HepG2 (cell line): Measurements from ENCODE around the gene APBA3. TPM values are rescaled to one million over a fixed set of nuclear protein-coding genes. Genes with fewer than 3 reads are reported as not detected.

Source experiments
- GABPB1 ChIP-seq: IDR thresholded peaks from 2 replicates; pipeline ENCODE4 v1.6.1; 2016; ENCODE audit warnings: mild to moderate bottlenecking, missing genetic modification reagents, moderate library complexity, missing compliant biosample characterization
- HOXA5 ChIP-seq: sonication (generic); formaldehyde crosslinking; IDR thresholded peaks from 2 replicates; pipeline ENCODE4 v1.4.0; 2020; ENCODE audit warnings: missing genetic modification reagents
- KDM4B ChIP-seq: sonication (generic); formaldehyde crosslinking; IDR thresholded peaks from 2 replicates; pipeline ENCODE4 v1.4.0; 2020; ENCODE audit warnings: missing genetic modification reagents
- MYC ChIP-seq: sonication (generic); formaldehyde crosslinking; IDR thresholded peaks from 2 replicates; pipeline ENCODE4 v1.9.0; 2021; ENCODE audit warnings: missing genetic modification reagents, borderline replicate concordance
- RCOR2 ChIP-seq: IDR thresholded peaks from 2 replicates; pipeline ENCODE4 v1.6.1; 2016; ENCODE audit warnings: missing biosample characterization, missing genetic modification reagents
- SMAD1 ChIP-seq: sonication (generic); formaldehyde crosslinking; IDR thresholded peaks from 2 replicates; pipeline ENCODE4 v1.4.0; 2020; ENCODE audit warnings: missing genetic modification reagents, low read depth, mild to moderate bottlenecking, borderline replicate concordance
- SRF ChIP-seq: IDR thresholded peaks from 2 replicates; pipeline ENCODE4 v1.6.1; 2011; ENCODE audit warnings: mild to moderate bottlenecking, low read depth, low read length, moderate library complexity
- SRY ChIP-seq: sonication (generic); formaldehyde crosslinking; IDR thresholded peaks from 2 replicates; pipeline ENCODE4 v1.8.0; 2022; ENCODE audit warnings: mild to moderate bottlenecking, missing genetic modification reagents
- ZEB1 ChIP-seq: IDR thresholded peaks from 2 replicates; pipeline ENCODE4 v1.6.1; 2012; ENCODE audit warnings: mild to moderate bottlenecking, low read depth, inconsistent platforms; ENCODE audit not compliant: insufficient replicate concordance
- ZKSCAN8 ChIP-seq: IDR thresholded peaks from 2 replicates; pipeline ENCODE4 v1.6.1; 2016; ENCODE audit warnings: borderline replicate concordance, missing genetic modification reagents, missing compliant biosample characterization
- ZNF235 ChIP-seq: sonication (generic); formaldehyde crosslinking; IDR thresholded peaks from 2 replicates; pipeline ENCODE4 v1.8.1; 2023; ENCODE audit warnings: mild to moderate bottlenecking, missing genetic modification reagents, borderline replicate concordance
- ZNF263 ChIP-seq: sonication (generic); formaldehyde crosslinking; IDR thresholded peaks from 2 replicates; pipeline ENCODE4 v1.4.0; 2020; ENCODE audit warnings: missing genetic modification reagents
- ZNF615 ChIP-seq: sonication (generic); formaldehyde crosslinking; IDR thresholded peaks from 2 replicates; pipeline ENCODE4 v1.5.0; 2020; ENCODE audit warnings: mild to moderate bottlenecking, missing genetic modification reagents, borderline replicate concordance
- ZSCAN21 ChIP-seq: sonication (generic); formaldehyde crosslinking; IDR thresholded peaks from 2 replicates; pipeline ENCODE4 v1.8.0; 2022; ENCODE audit warnings: mild to moderate bottlenecking, missing genetic modification reagents, moderate library complexity, borderline replicate concordance
- polyA plus RNA-seq, 8 experiments: library from polyadenylated mRNA; depleted of rRNA in 3 of 8; stranded (reverse) in 7 of 8; unstranded in 1 of 8; fragments of >200 nt; fragmentation: Illumina TruSeq in 4 of 8; extraction: Trizol in 4 of 8; gene quantifications; 2 replicates each; pipeline versions ENCODE4 v1.2.1 to v1.2.3, GENCODE V29; 2011 to 2016; ENCODE audit warnings: low read depth in 4 of 8, missing spikeins in 1 of 8, mixed read lengths in 1 of 8; ENCODE audit not compliant: insufficient read depth in 1 of 8
- total RNA-seq, 5 experiments: library from RNA; depleted of rRNA; stranded (reverse); fragments of >200 nt; fragmentation: Illumina TruSeq; extraction: Trizol; gene quantifications; 2 replicates each; pipeline ENCODE4 v1.2.3, GENCODE V29; 2016; ENCODE audit warnings: low read depth in 1 of 5
- TF ChIP-seq, protein P1 (sequence below): sonication (generic); formaldehyde crosslinking; IDR thresholded peaks from 2 replicates; pipeline ENCODE4 v1.5.0; 2020; ENCODE audit warnings: mild to moderate bottlenecking, missing genetic modification reagents
- TF ChIP-seq, protein P2 (sequence below): fragments of 450-650 bp; IDR thresholded peaks from 2 replicates; pipeline ENCODE4 v1.6.1; 2017; ENCODE audit warnings: mild to moderate bottlenecking
- TF ChIP-seq, protein P3 (sequence below): sonication (generic); formaldehyde crosslinking; IDR thresholded peaks from 2 replicates; pipeline ENCODE4 v1.4.0; 2020; ENCODE audit warnings: missing genetic modification reagents
- TF ChIP-seq, protein P4 (sequence below): sonication (generic); formaldehyde crosslinking; IDR thresholded peaks from 2 replicates; pipeline ENCODE4 v1.5.0; 2020; ENCODE audit warnings: missing genetic modification reagents

Gene APBA3
- total and polyA plus RNA-seq, 2 of the 13 experiments (the other 11 are each of a cell fraction or from before 2014, with no cell fraction given) = 14.2 to 14.3 TPM

DNA sequence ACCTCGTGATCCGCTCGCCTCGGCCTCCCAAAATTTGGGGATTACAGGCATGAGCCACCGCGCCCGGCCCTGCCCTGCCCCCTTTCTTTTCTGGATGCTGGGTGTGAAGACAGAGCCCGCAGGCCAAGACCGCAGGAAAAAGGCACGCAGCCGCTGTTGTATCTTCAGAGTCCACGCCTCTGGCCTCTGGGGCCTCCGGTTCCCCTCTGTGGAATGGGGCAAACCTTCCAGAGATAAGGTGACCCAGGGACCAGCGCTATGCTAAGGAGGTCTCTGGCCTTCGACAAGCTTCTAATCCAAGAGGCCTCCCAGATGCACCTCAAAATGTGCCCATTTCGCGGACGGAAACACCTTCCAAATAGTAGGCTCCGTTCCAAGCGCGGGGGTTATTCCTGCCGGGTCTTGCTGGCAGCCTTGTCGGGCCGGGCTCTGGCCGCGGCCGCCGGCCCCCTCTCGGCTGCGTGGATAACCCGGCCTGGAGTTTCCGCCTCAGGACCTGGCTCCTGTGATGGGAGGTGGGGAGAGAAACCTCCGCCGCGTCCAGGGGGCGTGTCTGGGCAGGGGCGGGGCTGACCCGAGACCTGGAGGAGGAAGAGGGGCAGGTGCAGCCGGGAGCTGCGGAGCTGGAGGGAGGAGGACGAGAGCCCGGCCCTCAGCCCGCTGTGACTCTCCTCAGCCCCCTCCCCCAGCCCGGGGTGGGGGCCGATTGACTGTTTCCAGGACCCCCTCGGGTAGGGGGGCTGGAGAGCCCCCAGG is 40.2 kb downstream of the APBA3 start (continued):
- TF ChIP-seq, protein P1, sequence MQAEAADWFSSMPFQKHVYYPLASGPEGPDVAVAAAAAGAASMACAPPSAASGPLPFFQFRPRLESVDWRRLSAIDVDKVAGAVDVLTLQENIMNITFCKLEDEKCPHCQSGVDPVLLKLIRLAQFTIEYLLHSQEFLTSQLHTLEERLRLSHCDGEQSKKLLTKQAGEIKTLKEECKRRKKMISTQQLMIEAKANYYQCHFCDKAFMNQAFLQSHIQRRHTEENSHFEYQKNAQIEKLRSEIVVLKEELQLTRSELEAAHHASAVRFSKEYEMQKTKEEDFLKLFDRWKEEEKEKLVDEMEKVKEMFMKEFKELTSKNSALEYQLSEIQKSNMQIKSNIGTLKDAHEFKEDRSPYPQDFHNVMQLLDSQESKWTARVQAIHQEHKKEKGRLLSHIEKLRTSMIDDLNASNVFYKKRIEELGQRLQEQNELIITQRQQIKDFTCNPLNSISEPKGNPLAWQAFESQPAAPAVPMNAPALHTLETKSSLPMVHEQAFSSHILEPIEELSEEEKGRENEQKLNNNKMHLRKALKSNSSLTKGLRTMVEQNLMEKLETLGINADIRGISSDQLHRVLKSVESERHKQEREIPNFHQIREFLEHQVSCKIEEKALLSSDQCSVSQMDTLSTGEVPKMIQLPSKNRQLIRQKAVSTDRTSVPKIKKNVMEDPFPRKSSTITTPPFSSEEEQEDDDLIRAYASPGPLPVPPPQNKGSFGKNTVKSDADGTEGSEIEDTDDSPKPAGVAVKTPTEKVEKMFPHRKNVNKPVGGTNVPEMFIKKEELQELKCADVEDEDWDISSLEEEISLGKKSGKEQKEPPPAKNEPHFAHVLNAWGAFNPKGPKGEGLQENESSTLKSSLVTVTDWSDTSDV (CRISPR knock-in tag) = no peak
- TF ChIP-seq SMAD1 (no peak), GABPB1 (peak; percentile 66; the same call in 1 of the 2 replicates), ZSCAN21 (peak; percentile 53; the same call in 1 of the 2 replicates), ZNF235 (CRISPR knock-in tag) (no peak), HOXA5 (CRISPR knock-in tag) (peak; percentile 36; the same call in 1 of the 2 replicates), ZNF263 (peak; percentile 35; the same call in 1 of the 2 replicates), RCOR2 (CRISPR knock-in tag) (peak; percentile 96; the same call in 1 of the 2 replicates), ZKSCAN8 (CRISPR knock-in tag) (peak; percentile 92), ZEB1 (peak; percentile 37), SRY (CRISPR knock-in tag) (0 out of 2 replicates have a peak, but pooled peaks have one; percentile 24), SRF (no peak), KDM4B (0 out of 2 replicates have a peak, but pooled peaks have one; percentile 51), ZNF615 (no peak), MYC (peak; percentile 30; the same call in 1 of the 2 replicates)
- TF ChIP-seq, protein P2, sequence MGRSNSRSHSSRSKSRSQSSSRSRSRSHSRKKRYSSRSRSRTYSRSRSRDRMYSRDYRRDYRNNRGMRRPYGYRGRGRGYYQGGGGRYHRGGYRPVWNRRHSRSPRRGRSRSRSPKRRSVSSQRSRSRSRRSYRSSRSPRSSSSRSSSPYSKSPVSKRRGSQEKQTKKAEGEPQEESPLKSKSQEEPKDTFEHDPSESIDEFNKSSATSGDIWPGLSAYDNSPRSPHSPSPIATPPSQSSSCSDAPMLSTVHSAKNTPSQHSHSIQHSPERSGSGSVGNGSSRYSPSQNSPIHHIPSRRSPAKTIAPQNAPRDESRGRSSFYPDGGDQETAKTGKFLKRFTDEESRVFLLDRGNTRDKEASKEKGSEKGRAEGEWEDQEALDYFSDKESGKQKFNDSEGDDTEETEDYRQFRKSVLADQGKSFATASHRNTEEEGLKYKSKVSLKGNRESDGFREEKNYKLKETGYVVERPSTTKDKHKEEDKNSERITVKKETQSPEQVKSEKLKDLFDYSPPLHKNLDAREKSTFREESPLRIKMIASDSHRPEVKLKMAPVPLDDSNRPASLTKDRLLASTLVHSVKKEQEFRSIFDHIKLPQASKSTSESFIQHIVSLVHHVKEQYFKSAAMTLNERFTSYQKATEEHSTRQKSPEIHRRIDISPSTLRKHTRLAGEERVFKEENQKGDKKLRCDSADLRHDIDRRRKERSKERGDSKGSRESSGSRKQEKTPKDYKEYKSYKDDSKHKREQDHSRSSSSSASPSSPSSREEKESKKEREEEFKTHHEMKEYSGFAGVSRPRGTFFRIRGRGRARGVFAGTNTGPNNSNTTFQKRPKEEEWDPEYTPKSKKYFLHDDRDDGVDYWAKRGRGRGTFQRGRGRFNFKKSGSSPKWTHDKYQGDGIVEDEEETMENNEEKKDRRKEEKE = no peak
- TF ChIP-seq, protein P3, sequence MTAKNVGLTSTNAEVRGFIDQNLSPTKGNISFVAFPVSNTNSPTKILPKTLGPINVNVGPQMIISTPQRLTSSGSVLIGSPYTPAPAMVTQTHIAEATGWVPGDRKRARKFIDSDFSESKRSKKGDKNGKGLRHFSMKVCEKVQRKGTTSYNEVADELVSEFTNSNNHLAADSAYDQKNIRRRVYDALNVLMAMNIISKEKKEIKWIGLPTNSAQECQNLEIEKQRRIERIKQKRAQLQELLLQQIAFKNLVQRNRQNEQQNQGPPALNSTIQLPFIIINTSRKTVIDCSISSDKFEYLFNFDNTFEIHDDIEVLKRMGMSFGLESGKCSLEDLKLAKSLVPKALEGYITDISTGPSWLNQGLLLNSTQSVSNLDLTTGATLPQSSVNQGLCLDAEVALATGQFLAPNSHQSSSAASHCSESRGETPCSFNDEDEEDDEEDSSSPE = peak; percentile 14; the same call in 1 of the 2 replicates
- TF ChIP-seq, protein P4, sequence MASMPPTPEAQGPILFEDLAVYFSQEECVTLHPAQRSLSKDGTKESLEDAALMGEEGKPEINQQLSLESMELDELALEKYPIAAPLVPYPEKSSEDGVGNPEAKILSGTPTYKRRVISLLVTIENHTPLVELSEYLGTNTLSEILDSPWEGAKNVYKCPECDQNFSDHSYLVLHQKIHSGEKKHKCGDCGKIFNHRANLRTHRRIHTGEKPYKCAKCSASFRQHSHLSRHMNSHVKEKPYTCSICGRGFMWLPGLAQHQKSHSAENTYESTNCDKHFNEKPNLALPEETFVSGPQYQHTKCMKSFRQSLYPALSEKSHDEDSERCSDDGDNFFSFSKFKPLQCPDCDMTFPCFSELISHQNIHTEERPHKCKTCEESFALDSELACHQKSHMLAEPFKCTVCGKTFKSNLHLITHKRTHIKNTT (CRISPR knock-in tag) = no peak
